Endothelial cell (in vitro differentiated cells): ENCODE measurements around the gene GIPC1. TPM values are rescaled to one million over a fixed set of nuclear protein-coding genes. Genes with fewer than 3 reads are reported as not detected.

ENCODE experiments used
- DNase-seq: peaks from one replicate; pipeline ENCODE4 v3.0.0; 2021; ENCODE audit warnings: low spot score
- H3K27ac Mint-ChIP-seq: one replicate; pipeline ENCODE4 v1.8.0; 2021; ENCODE audit warnings: mixed read lengths, inconsistent platforms; ENCODE audit not compliant: unreplicated experiment
- H3K27me3 Mint-ChIP-seq: one replicate; pipeline ENCODE4 v1.8.0; 2021; ENCODE audit warnings: mild to moderate bottlenecking, moderate library complexity, mixed read lengths, inconsistent platforms; ENCODE audit not compliant: unreplicated experiment
- H3K36me3 Mint-ChIP-seq: one replicate; pipeline ENCODE4 v1.8.0; 2021; ENCODE audit warnings: mild to moderate bottlenecking, low read depth, mixed read lengths, inconsistent platforms; ENCODE audit not compliant: unreplicated experiment
- H3K4me1 Mint-ChIP-seq: one replicate; pipeline ENCODE4 v1.8.0; 2021; ENCODE audit warnings: mild to moderate bottlenecking, mixed read lengths, inconsistent platforms; ENCODE audit not compliant: unreplicated experiment
- H3K4me3 Mint-ChIP-seq: one replicate; pipeline ENCODE4 v1.8.0; 2021; ENCODE audit warnings: mild to moderate bottlenecking, mixed read lengths, inconsistent platforms; ENCODE audit not compliant: unreplicated experiment
- H3K9me3 Mint-ChIP-seq: one replicate; pipeline ENCODE4 v1.8.0; 2021; ENCODE audit warnings: mixed read lengths, inconsistent platforms; ENCODE audit not compliant: unreplicated experiment
- total RNA-seq: library from RNA; stranded (reverse); fragmentation: NEBNext Ultra II Directional; extraction: Animal tissue kit (Norgen Biotek cat#: 25700); gene quantifications from one replicate; pipeline ENCODE4 v1.2.1, GENCODE V29; 2021; ENCODE audit not compliant: unreplicated experiment
- TF ChIP-seq, protein P1 (sequence below): fragments of 200-600 bp; sonication (generic); IDR thresholded peaks from one replicate; pipeline ENCODE4 v1.5.0; 2021; ENCODE audit warnings: antibody characterized with exemption; ENCODE audit not compliant: unreplicated experiment

The GIPC1 gene
- total RNA-seq, 1 donor from 2014 or later = 106 TPM

- H3K27ac Mint-ChIP-seq = no peak overlapping the region
These were observed 19.6 kb upstream of the GIPC1 start for GRCh38 chr19:14515501-14516047.

GRCh38 chr19:14514215-14514863, 18.4 kb upstream of the GIPC1 start:
- peaks cover 28% of the 10 kb centered on the region for H3K36me3 Mint-ChIP-seq
- H3K4me1 Mint-ChIP-seq = peaks cover 21% of the 10 kb centered on the region
- H3K4me3 Mint-ChIP-seq = peak overlapping the region; percentile 65
- TF ChIP-seq, protein P1, sequence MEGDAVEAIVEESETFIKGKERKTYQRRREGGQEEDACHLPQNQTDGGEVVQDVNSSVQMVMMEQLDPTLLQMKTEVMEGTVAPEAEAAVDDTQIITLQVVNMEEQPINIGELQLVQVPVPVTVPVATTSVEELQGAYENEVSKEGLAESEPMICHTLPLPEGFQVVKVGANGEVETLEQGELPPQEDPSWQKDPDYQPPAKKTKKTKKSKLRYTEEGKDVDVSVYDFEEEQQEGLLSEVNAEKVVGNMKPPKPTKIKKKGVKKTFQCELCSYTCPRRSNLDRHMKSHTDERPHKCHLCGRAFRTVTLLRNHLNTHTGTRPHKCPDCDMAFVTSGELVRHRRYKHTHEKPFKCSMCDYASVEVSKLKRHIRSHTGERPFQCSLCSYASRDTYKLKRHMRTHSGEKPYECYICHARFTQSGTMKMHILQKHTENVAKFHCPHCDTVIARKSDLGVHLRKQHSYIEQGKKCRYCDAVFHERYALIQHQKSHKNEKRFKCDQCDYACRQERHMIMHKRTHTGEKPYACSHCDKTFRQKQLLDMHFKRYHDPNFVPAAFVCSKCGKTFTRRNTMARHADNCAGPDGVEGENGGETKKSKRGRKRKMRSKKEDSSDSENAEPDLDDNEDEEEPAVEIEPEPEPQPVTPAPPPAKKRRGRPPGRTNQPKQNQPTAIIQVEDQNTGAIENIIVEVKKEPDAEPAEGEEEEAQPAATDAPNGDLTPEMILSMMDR = no peak
- peaks cover 14% of the 10 kb centered on the region for H3K27me3 Mint-ChIP-seq
- no peak for DNase-seq
- H3K27ac Mint-ChIP-seq = no peak overlapping the region
- no peaks in the 10 kb centered on the region for H3K9me3 Mint-ChIP-seq

More at GRCh38 chr19:14515501-14516047, 19.6 kb upstream of the GIPC1 start:
- Mint-ChIP-seq H3K4me3 (peak overlapping the region; percentile 96), H3K9me3 (no peaks in the 10 kb centered on the region), H3K27me3 (peaks cover 18% of the 10 kb centered on the region), H3K4me1 (peaks cover 23% of the 10 kb centered on the region), H3K36me3 (peaks cover 28% of the 10 kb centered on the region)
- TF ChIP-seq, protein P1 = no peak
- no peak for DNase-seq

- Mint-ChIP-seq H3K4me1 (peaks cover 20% of the 10 kb centered on the region), H3K27me3 (peaks cover 7% of the 10 kb centered on the region), H3K36me3 (peaks cover 28% of the 10 kb centered on the region), H3K9me3 (no peaks in the 10 kb centered on the region), H3K27ac (no peak overlapping the region), H3K4me3 (no peak overlapping the region)
- TF ChIP-seq, protein P1 = no peak
- DNase-seq = no peak
These were observed 16.6 kb upstream of the GIPC1 start for GRCh38 chr19:14512406-14512961.

GRCh38 chr19:14511229-14511593, 15.3 kb upstream of the GIPC1 start:
- TF ChIP-seq, protein P1 = no peak
- no peak for DNase-seq
- Mint-ChIP-seq H3K36me3 (peaks cover 17% of the 10 kb centered on the region), H3K27me3 (no peaks in the 10 kb centered on the region), H3K9me3 (no peaks in the 10 kb centered on the region), H3K4me1 (peaks cover 13% of the 10 kb centered on the region), H3K27ac (no peak overlapping the region), H3K4me3 (no peak overlapping the region)
